Naive thymus-derived CD4-positive, alpha-beta T cell (primary cell): ENCODE results near the gene EFHC1. TPM values are rescaled to one million over a fixed set of nuclear protein-coding genes. Genes with fewer than 3 reads are reported as not detected.

Source experiments
- ATAC-seq: fragments of 150-1000 bp; cut with Tn5 transposase; 2 replicates; pipeline ENCODE4 v1.10.0; 2021; ENCODE audit warnings: mild to moderate bottlenecking, moderate library complexity
- CTCF ChIA-PET: fragments of 350-600 bp; sonication (Branson Sonifier 250); formaldehyde crosslinking; loops from one replicate; lab custom pipeline; 2021; ENCODE audit warnings: antibody characterized with exemption; lab: Charles Lee
- POLR2A ChIA-PET: fragments of 350-600 bp; sonication (Branson Sonifier 250); formaldehyde crosslinking; loops from one replicate; lab custom pipeline; 2021; ENCODE audit warnings: antibody characterized with exemption, inconsistent platforms; lab: Charles Lee
- DNase-seq, 9 donors: peaks; one replicate each; pipeline versions ENCODE4 v3.0.0 to v3.0.0-alpha.2; 2020 to 2022; ENCODE audit warnings: mixed read lengths in 1 of 9
- H3K27ac ChIP-seq: one replicate; pipeline ENCODE4 v1.7.0; 2013; ENCODE audit warnings: mild to moderate bottlenecking, low read depth, low read length, moderate library complexity
- H3K27me3 ChIP-seq, 2 donors: one replicate each; pipeline ENCODE4 v1.7.0; 2013; ENCODE audit warnings: low read length in 2 of 2, mild to moderate bottlenecking in 2 of 2, moderate library complexity in 2 of 2; ENCODE audit not compliant: control insufficient read depth in 2 of 2, insufficient read depth in 2 of 2
- H3K36me3 ChIP-seq, 3 experiments: 1 replicate in 2 of 3; 2 replicates in 1 of 3; pipeline ENCODE4 v1.7.0; 2013; ENCODE audit warnings: low read length in 3 of 3, mild to moderate bottlenecking in 3 of 3, moderate library complexity in 1 of 3; ENCODE audit not compliant: insufficient read depth in 3 of 3, control insufficient read depth in 2 of 3
- H3K4me1 ChIP-seq, 2 donors: one replicate each; pipeline ENCODE4 v1.7.0; 2013; ENCODE audit warnings: low read length in 2 of 2, mild to moderate bottlenecking in 2 of 2, moderate library complexity in 1 of 2; ENCODE audit not compliant: control insufficient read depth in 2 of 2, insufficient read depth in 2 of 2
- H3K4me3 ChIP-seq: 2 replicates; pipeline ENCODE4 v1.7.0; 2013; ENCODE audit warnings: mild to moderate bottlenecking, low read length
- H3K9me3 ChIP-seq, 3 experiments: 1 replicate in 2 of 3; 2 replicates in 1 of 3; pipeline ENCODE4 v1.7.0; 2013; ENCODE audit warnings: low read length in 3 of 3; ENCODE audit not compliant: control insufficient read depth in 2 of 3
- H3K27ac Mint-ChIP-seq, 9 donors: one replicate each; pipeline ENCODE4 v1.8.0; 2020 to 2022; ENCODE audit warnings: mixed read lengths in 9 of 9, mild to moderate bottlenecking in 8 of 9, moderate library complexity in 5 of 9, inconsistent platforms in 2 of 9
- H3K27me3 Mint-ChIP-seq, 5 donors: one replicate each; pipeline ENCODE4 v1.8.0; 2021 to 2022; ENCODE audit warnings: mixed read lengths in 5 of 5, mild to moderate bottlenecking in 1 of 5
- H3K36me3 Mint-ChIP-seq, 5 donors: one replicate each; pipeline ENCODE4 v1.8.0; 2020 to 2022; ENCODE audit warnings: mixed read lengths in 5 of 5, mild to moderate bottlenecking in 3 of 5, inconsistent platforms in 1 of 5
- H3K4me1 Mint-ChIP-seq, 7 donors: one replicate each; pipeline ENCODE4 v1.8.0; 2020 to 2022; ENCODE audit warnings: mixed read lengths in 7 of 7, mild to moderate bottlenecking in 3 of 7, inconsistent platforms in 1 of 7
- H3K4me3 Mint-ChIP-seq, 10 donors: one replicate each; pipeline ENCODE4 v1.8.0; 2020 to 2022; ENCODE audit warnings: mild to moderate bottlenecking in 10 of 10, mixed read lengths in 10 of 10, moderate library complexity in 6 of 10, inconsistent platforms in 2 of 10
- H3K9me3 Mint-ChIP-seq, 11 donors: one replicate each; pipeline ENCODE4 v1.8.0; 2020 to 2022; ENCODE audit warnings: mixed read lengths in 11 of 11, mild to moderate bottlenecking in 4 of 11, inconsistent platforms in 1 of 11, moderate library complexity in 1 of 11
- intact Hi-C, 2 donors: fragments of 100-400 bp; cut with micrococcal nuclease; formaldehyde crosslinking; loops; one replicate each; pipeline ENCODE4 v1.15.1; 2023
- polyA plus RNA-seq, 2 donors: library from polyadenylated mRNA; unstranded; fragments of 300-500 nt; fragmentation: Illumina TruSeq; gene quantifications; one replicate each; pipeline ENCODE4 v1.2.3, GENCODE V29; 2021
- total RNA-seq, 6 experiments: library from RNA in 5 of 6; stranded (reverse) in 5 of 6; gene quantifications; 1 replicate in 5 of 6; 2 replicates in 1 of 6; pipeline ENCODE4 v1.2.3 and lab custom pipeline; 2021 to 2026

Gene EFHC1
- total and polyA plus RNA-seq, 7 experiments from 2014 or later = 1.9 to 13.8 (median 5.8) TPM

- Mint-ChIP-seq H3K4me1 (peaks cover 44 to 96% (median 87%) of the 10 kb centered on the region in 7 donors), H3K27me3 (peaks cover 0 to 6% (median 0%) of the 10 kb centered on the region in 5 donors), H3K4me3 (peak overlapping the region; percentile 75 to 89 (median 86)), H3K9me3 (peaks cover 0 to 2% (median 0%) of the 10 kb centered on the region in 11 donors), H3K27ac (peak overlapping the region; percentile 93 to 100 (median 98)), H3K36me3 (peaks cover 0 to 29% (median 13%) of the 10 kb centered on the region in 5 donors)
- no peaks in the 10 kb centered on the region for H3K9me3 ChIP-seq
- DNase-seq (peak in 8 of 9 donors; percentile 63 to 87 (median 82)), ATAC-seq (peak; percentile 79)
- CTCF ChIA-PET = interaction anchor here (0.8 to 7.1 kb wide), 17 partner anchors 9 to 107 kb away, joined by 3 to 81 read pairs (median 7); partner anchors contain the start of genes EFHC1, MCM3 and PAQR8
- no peaks in the 10 kb centered on the region for H3K36me3 ChIP-seq
- intact Hi-C loops = loop anchor here (1.0 to 10.0 kb wide), 10 partner anchors 8 to 1154 kb away; partner anchors contain the start of genes GSTA4 (in 2 of the 2), EFHC1 (in 1 of the 2), GCLC (in 1 of the 2) and PAQR8 (in 1 of the 2)
- H3K27me3 ChIP-seq = no peaks in the 10 kb centered on the region
- H3K4me1 ChIP-seq = peaks cover 63 to 80% of the 10 kb centered on the region in 2 donors
- POLR2A ChIA-PET = interaction anchor here (0.6 to 8.1 kb wide), 17 partner anchors 9 to 606 kb away, joined by 3 to 85 read pairs (median 5); partner anchors contain the start of genes MCM3, PAQR8 and TRAM2
- H3K27ac ChIP-seq = peak overlapping the region; percentile 89
- H3K4me3 ChIP-seq = peak overlapping the region; percentile 62
Observed at GRCh38 chr6:52390361-52390727, 29.8 kb upstream of the EFHC1 start.

GRCh38 chr6:52391599-52391998 lies 28.5 kb upstream of the EFHC1 start:
- Histone ChIP-seq H3K9me3 (no peaks in the 10 kb centered on the region), H3K36me3 (no peaks in the 10 kb centered on the region), H3K27ac (peak overlapping the region; percentile 89), H3K27me3 (no peaks in the 10 kb centered on the region), H3K4me3 (no peak overlapping the region), H3K4me1 (peaks cover 75 to 82% of the 10 kb centered on the region in 2 donors)
- POLR2A ChIA-PET = interaction anchor here (0.8 to 8.1 kb wide), 10 partner anchors 8 to 106 kb away, joined by 3 to 85 read pairs (median 12); partner anchors contain the start of genes MCM3 and PAQR8
- no peak for DNase-seq
- CTCF ChIA-PET = interaction anchor here (1.0 to 7.1 kb wide), 7 partner anchors 8 to 106 kb away, joined by 4 to 81 read pairs (median 9); partner anchors contain the start of genes EFHC1, MCM3 and PAQR8
- Mint-ChIP-seq H3K36me3 (peaks cover 0 to 27% (median 7%) of the 10 kb centered on the region in 5 donors), H3K9me3 (peaks cover 0 to 10% (median 2%) of the 10 kb centered on the region in 11 donors), H3K27me3 (peaks cover 0 to 9% (median 0%) of the 10 kb centered on the region in 5 donors), H3K4me3 (peak overlapping the region in 7 of 10 donors; percentile 30 to 88 (median 49)), H3K4me1 (peaks cover 47 to 96% (median 87%) of the 10 kb centered on the region in 7 donors), H3K27ac (peak overlapping the region; percentile 61 to 100 (median 98))
- intact Hi-C loops = loop anchor here (2.0 to 10.0 kb wide), 7 partner anchors 83 to 1153 kb away; partner anchors contain the start of genes GSTA4 (in 2 of the 2) and GCLC (in 1 of the 2)
- ATAC-seq = no peak

GRCh38 chr6:52392944-52393343 lies 27.2 kb upstream of the EFHC1 start:
- peaks cover 0 to 9% (median 0%) of the 10 kb centered on the region in 5 donors for H3K27me3 Mint-ChIP-seq
- peaks cover 88 to 95% of the 10 kb centered on the region in 2 donors for H3K4me1 ChIP-seq
- no peaks in the 10 kb centered on the region for H3K9me3 ChIP-seq
- peak overlapping the region; percentile 92 to 100 (median 98) for H3K27ac Mint-ChIP-seq
- H3K4me3 ChIP-seq = no peak overlapping the region
- intact Hi-C loops = loop anchor here (5.0 to 10.0 kb wide), 6 partner anchors 166 to 1152 kb away; partner anchors contain the start of genes GSTA4 (in 2 of the 2) and GCLC (in 1 of the 2)
- peaks cover 0 to 13% (median 2%) of the 10 kb centered on the region in 11 donors for H3K9me3 Mint-ChIP-seq
- peaks cover 0 to 26% (median 10%) of the 10 kb centered on the region in 5 donors for H3K36me3 Mint-ChIP-seq
- no peaks in the 10 kb centered on the region for H3K36me3 ChIP-seq
- H3K27me3 ChIP-seq = no peaks in the 10 kb centered on the region
- DNase-seq (peak in 1 of 9 donors; percentile 37), ATAC-seq (no peak)
- ChIA-PET POLR2A (interaction anchor here (4.4 to 7.2 kb wide), 2 partner anchors 7 to 30 kb away, joined by 67 to 85 read pairs; partner anchors contain the start of gene PAQR8), CTCF (interaction anchor here (1.6 to 7.1 kb wide), 3 partner anchors 16 to 31 kb away, joined by 4 to 78 read pairs (median 9); partner anchors contain the start of gene PAQR8)
- H3K27ac ChIP-seq = peak overlapping the region; percentile 89
- H3K4me3 Mint-ChIP-seq = peak overlapping the region in 8 of 10 donors; percentile 10 to 81 (median 44)
- H3K4me1 Mint-ChIP-seq = peaks cover 60 to 97% (median 93%) of the 10 kb centered on the region in 7 donors

GRCh38 chr6:52393780-52394179 lies 26.4 kb upstream of the EFHC1 start:
- H3K4me1 Mint-ChIP-seq = peaks cover 57 to 99% (median 89%) of the 10 kb centered on the region in 7 donors
- Histone ChIP-seq H3K27me3 (no peaks in the 10 kb centered on the region), H3K36me3 (no peaks in the 10 kb centered on the region), H3K4me3 (peak overlapping the region; percentile 35), H3K27ac (peak overlapping the region; percentile 89), H3K9me3 (no peaks in the 10 kb centered on the region), H3K4me1 (peaks cover 88 to 94% of the 10 kb centered on the region in 2 donors)
- ATAC-seq (no peak), DNase-seq (peak in 1 of 9 donors; percentile 21)
- H3K27me3 Mint-ChIP-seq = peaks cover 0 to 9% (median 0%) of the 10 kb centered on the region in 5 donors
- ChIA-PET CTCF (interaction anchor here (1.1 kb wide), 1 partner anchor 13 kb away, joined by 3 read pairs; no protein-coding TSS in a partner anchor), POLR2A (interaction anchor here (0.6 to 1.5 kb wide), 2 partner anchors 32 to 86 kb away, joined by 3 read pairs; partner anchors contain the start of gene PAQR8)
- intact Hi-C loops = loop anchor here (1.0 to 10.0 kb wide), 7 partner anchors 109 to 1151 kb away; partner anchors contain the start of genes GSTA4 (in 2 of the 2), GCLC (in 1 of the 2) and MCM3 (in 1 of the 2)
- peak overlapping the region; percentile 92 to 100 (median 98) for H3K27ac Mint-ChIP-seq
- peaks cover 0 to 13% (median 2%) of the 10 kb centered on the region in 11 donors for H3K9me3 Mint-ChIP-seq
- peak overlapping the region; percentile 47 to 81 (median 76) for H3K4me3 Mint-ChIP-seq
- H3K36me3 Mint-ChIP-seq = peaks cover 0 to 26% (median 10%) of the 10 kb centered on the region in 5 donors

GRCh38 chr6:52394251-52394666 lies 25.9 kb upstream of the EFHC1 start:
- peak overlapping the region; percentile 89 for H3K27ac ChIP-seq
- peaks cover 0 to 13% (median 2%) of the 10 kb centered on the region in 11 donors for H3K9me3 Mint-ChIP-seq
- no peaks in the 10 kb centered on the region for H3K9me3 ChIP-seq
- ChIA-PET CTCF (interaction anchor here (0.9 to 1.1 kb wide), 2 partner anchors 13 to 23 kb away, joined by 3 read pairs; no protein-coding TSS in a partner anchor), POLR2A (interaction anchor here (0.6 to 1.5 kb wide), 5 partner anchors 22 to 109 kb away, joined by 3 read pairs; partner anchors contain the start of gene PAQR8)
- H3K4me1 Mint-ChIP-seq = peaks cover 55 to 99% (median 89%) of the 10 kb centered on the region in 7 donors
- H3K4me3 ChIP-seq = peak overlapping the region; percentile 35
- H3K36me3 ChIP-seq = no peaks in the 10 kb centered on the region
- H3K4me1 ChIP-seq = peaks cover 88 to 94% of the 10 kb centered on the region in 2 donors
- H3K4me3 Mint-ChIP-seq = peak overlapping the region; percentile 47 to 81 (median 76)
- H3K27me3 Mint-ChIP-seq = peaks cover 0 to 9% (median 0%) of the 10 kb centered on the region in 5 donors
- ATAC-seq (peak; percentile 58), DNase-seq (peak in 7 of 9 donors; percentile 32 to 71 (median 48))
- H3K27me3 ChIP-seq = no peaks in the 10 kb centered on the region
- peaks cover 0 to 26% (median 10%) of the 10 kb centered on the region in 5 donors for H3K36me3 Mint-ChIP-seq
- peak overlapping the region; percentile 92 to 100 (median 98) for H3K27ac Mint-ChIP-seq
- intact Hi-C loops = loop anchor here (1.0 to 10.0 kb wide), 7 partner anchors 110 to 1151 kb away; partner anchors contain the start of genes GSTA4 (in 2 of the 2), GCLC (in 1 of the 2) and MCM3 (in 1 of the 2)
